ENCODE results near the gene EGFR.

The EGFR gene

GRCh38 chr7:55081472-55082227 lies 62.8 kb downstream of the EGFR start:
- DNase-seq (ENCODE audit: low read depth, low spot score), result no peak
- TF ChIP-seq, protein P1, sequence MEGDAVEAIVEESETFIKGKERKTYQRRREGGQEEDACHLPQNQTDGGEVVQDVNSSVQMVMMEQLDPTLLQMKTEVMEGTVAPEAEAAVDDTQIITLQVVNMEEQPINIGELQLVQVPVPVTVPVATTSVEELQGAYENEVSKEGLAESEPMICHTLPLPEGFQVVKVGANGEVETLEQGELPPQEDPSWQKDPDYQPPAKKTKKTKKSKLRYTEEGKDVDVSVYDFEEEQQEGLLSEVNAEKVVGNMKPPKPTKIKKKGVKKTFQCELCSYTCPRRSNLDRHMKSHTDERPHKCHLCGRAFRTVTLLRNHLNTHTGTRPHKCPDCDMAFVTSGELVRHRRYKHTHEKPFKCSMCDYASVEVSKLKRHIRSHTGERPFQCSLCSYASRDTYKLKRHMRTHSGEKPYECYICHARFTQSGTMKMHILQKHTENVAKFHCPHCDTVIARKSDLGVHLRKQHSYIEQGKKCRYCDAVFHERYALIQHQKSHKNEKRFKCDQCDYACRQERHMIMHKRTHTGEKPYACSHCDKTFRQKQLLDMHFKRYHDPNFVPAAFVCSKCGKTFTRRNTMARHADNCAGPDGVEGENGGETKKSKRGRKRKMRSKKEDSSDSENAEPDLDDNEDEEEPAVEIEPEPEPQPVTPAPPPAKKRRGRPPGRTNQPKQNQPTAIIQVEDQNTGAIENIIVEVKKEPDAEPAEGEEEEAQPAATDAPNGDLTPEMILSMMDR (IDR thresholded peaks at IDR 0.05; ENCODE audit: insufficient read depth, low read length, missing control alignments), result no peak
- ChIA-PET CTCF (interaction anchor here (1.5 to 2.0 kb wide), 5 partner anchors 9 to 308 kb away, joined by 3 to 7 read pairs (median 5); no protein-coding TSS in a partner anchor), POLR2A (interaction anchor here (0.7 kb wide), 1 partner anchor 163 kb away, joined by 3 read pairs; no protein-coding TSS in a partner anchor)
- H3K4me3 ChIP-seq (ENCODE audit: low read depth, low read length), result no peak overlapping the region

DNA sequence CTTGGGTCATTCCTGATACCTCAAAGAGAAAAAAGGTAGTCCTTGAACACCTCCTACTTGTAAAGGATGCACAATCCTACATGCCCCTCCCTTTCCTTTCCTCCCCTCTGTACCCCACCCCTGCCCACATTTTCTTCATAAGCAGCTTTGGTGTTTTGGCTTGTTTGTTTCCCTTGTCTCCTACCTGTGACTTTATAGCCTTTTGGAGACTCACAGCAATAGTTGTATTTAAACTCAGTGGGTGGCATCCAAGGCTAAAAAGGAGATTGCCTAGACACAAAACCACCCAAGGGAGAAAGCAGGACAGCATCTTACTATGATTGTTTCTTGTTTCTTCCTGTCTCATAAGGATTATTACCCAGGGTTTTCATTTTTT lies 63.4 kb downstream of the EGFR start:
- DNase-seq (ENCODE audit: low read depth, low spot score), result no peak
- ChIA-PET POLR2A (interaction anchor here (0.7 kb wide), 1 partner anchor 163 kb away, joined by 3 read pairs; no protein-coding TSS in a partner anchor), CTCF (interaction anchor here (1.9 to 2.0 kb wide), 2 partner anchors 9 to 173 kb away, joined by 7 read pairs; no protein-coding TSS in a partner anchor)
- TF ChIP-seq, protein P1 (IDR thresholded peaks at IDR 0.05; ENCODE audit: insufficient read depth, low read length, missing control alignments), result no peak
- H3K4me3 ChIP-seq (ENCODE audit: low read depth, low read length), result no peak overlapping the region

DNA sequence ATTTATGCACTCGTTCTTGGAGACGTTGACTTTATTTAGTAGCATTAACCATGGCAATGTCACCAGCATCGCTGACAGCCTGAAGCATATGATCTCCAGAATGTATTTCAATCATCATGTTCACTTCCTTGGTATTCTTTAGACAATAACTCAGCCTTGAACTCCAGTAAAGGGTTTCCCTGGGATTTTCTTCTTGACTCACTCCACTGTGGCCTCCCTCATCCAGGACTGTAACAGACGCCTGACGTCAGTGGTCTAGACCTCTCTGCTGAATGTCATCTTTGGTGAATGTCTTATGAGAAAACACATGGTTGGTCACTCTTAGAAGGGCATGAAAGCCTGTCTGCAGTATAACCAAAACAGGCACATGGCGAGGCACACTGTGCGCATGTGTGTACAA lies 64.4 kb downstream of the EGFR start:
- DNase-seq (ENCODE audit: low read depth, low spot score), result no peak
- ChIA-PET CTCF (no interaction called here), POLR2A (no interaction called here)
- TF ChIP-seq, protein P1 (IDR thresholded peaks at IDR 0.05; ENCODE audit: insufficient read depth, low read length, missing control alignments), result no peak
- no peak overlapping the region for H3K4me3 ChIP-seq (ENCODE audit: low read depth, low read length)

DNA sequence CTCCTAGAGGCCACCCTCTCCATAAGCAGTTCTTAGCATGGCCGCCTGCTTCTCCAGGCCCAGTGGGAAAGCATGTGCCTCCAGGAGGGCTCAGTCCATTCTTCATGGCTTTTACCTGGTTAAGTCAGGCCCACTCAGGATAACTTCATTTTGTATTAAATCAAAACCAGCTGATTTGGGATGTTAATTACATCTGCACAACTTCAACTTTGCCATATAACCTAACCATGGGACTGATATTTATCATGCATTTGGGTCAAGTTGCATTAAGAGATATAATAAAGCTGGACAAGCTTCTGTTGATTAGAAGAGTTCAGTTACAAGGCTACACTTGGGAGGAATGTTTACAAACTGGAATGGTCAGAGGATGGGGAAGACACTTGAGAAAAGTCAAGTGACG lies 65.5 kb downstream of the EGFR start:
- ChIA-PET CTCF (interaction anchor here (0.9 to 1.6 kb wide), 4 partner anchors 9 to 310 kb away, joined by 3 to 7 read pairs (median 4); no protein-coding TSS in a partner anchor), POLR2A (no interaction called here)
- no peak for DNase-seq (ENCODE audit: low read depth, low spot score)
- H3K4me3 ChIP-seq (ENCODE audit: low read depth, low read length), result no peak overlapping the region
- TF ChIP-seq, protein P1 (IDR thresholded peaks at IDR 0.05; ENCODE audit: insufficient read depth, low read length, missing control alignments), result no peak

- TF ChIP-seq, protein P1 (IDR thresholded peaks at IDR 0.05; ENCODE audit: insufficient read depth, low read length, missing control alignments), result no peak
- POLR2A ChIA-PET, result interaction anchor here (1.0 to 2.0 kb wide), 8 partner anchors 19 to 67 kb away, joined by 3 to 18 read pairs (median 3); partner anchors contain the start of gene EGFR
- CTCF ChIA-PET, result interaction anchor here (1.1 to 1.8 kb wide), 9 partner anchors 8 to 297 kb away, joined by 3 to 12 read pairs (median 3); no protein-coding TSS in a partner anchor
- peak overlapping the region; percentile 27 for H3K4me3 ChIP-seq (ENCODE audit: low read depth, low read length)
- no peak for DNase-seq (ENCODE audit: low read depth, low spot score)
These were observed 66.9 kb downstream of the EGFR start for GRCh38 chr7:55085511-55086412.
